Kidney epithelial cell (primary cell): ENCODE data around the gene KLHDC7A. TPM values are rescaled to one million over a fixed set of nuclear protein-coding genes. Genes with fewer than 3 reads are reported as not detected.

Source experiments
- DNase-seq: peaks from one replicate; pipeline ENCODE4 v3.0.0-alpha.2; 2010; ENCODE audit warnings: low read depth
- H3K27me3 ChIP-seq: 2 replicates; pipeline ENCODE4 v1.6.0; 2011; ENCODE audit warnings: low read length; ENCODE audit not compliant: control insufficient read depth, insufficient read depth
- H3K36me3 ChIP-seq: 2 replicates; pipeline ENCODE4 v1.5.1; 2011; ENCODE audit warnings: low read length; ENCODE audit not compliant: control insufficient read depth, insufficient read depth
- H3K4me3 ChIP-seq: 2 replicates; pipeline ENCODE4 v1.5.1; 2011; ENCODE audit warnings: low read depth, mild to moderate bottlenecking, control low read depth, low read length
- CTCF ChIP-seq: IDR thresholded peaks from 2 replicates; pipeline ENCODE4 v1.5.1; 2011; ENCODE audit warnings: mild to moderate bottlenecking, moderate library complexity, low read length, control low read depth, inconsistent platforms; ENCODE audit not compliant: insufficient read depth, poor library complexity, severe bottlenecking
- total RNA-seq: library from RNA; depleted of rRNA; stranded (reverse); fragments of >200 nt; gene quantifications from 2 replicates; pipeline ENCODE4 v1.2.3, GENCODE V29; 2015

The KLHDC7A gene
- total RNA-seq, 1 donor from 2014 or later, result 2.4 TPM

- TF ChIP-seq CTCF, result no peak
- Histone ChIP-seq H3K4me3 (no peak overlapping the region), H3K36me3 (no peaks in the 10 kb centered on the region), H3K27me3 (no peaks in the 10 kb centered on the region)
- no peak for DNase-seq
Measured at GRCh38 chr1:18446751-18447150, 34.0 kb upstream of the KLHDC7A start.

GRCh38 chr1:18447509-18448220 lies 33.1 kb upstream of the KLHDC7A start:
- Histone ChIP-seq H3K27me3 (no peaks in the 10 kb centered on the region), H3K36me3 (no peaks in the 10 kb centered on the region), H3K4me3 (no peak overlapping the region)
- TF ChIP-seq CTCF, result no peak
- DNase-seq, result no peak

GRCh38 chr1:18448889-18449288 lies 31.8 kb upstream of the KLHDC7A start:
- no peak for TF ChIP-seq CTCF
- Histone ChIP-seq H3K4me3 (no peak overlapping the region), H3K36me3 (no peaks in the 10 kb centered on the region), H3K27me3 (no peaks in the 10 kb centered on the region)
- DNase-seq, result no peak

- H3K4me3 ChIP-seq, result no peak overlapping the region
- no peak for DNase-seq
- no peaks in the 10 kb centered on the region for H3K27me3 ChIP-seq
- TF ChIP-seq CTCF, result no peak
- H3K36me3 ChIP-seq, result no peaks in the 10 kb centered on the region
Measured at GRCh38 chr1:18452550-18452949, 28.2 kb upstream of the KLHDC7A start.

- DNase-seq, result no peak
- no peak for TF ChIP-seq CTCF
- Histone ChIP-seq H3K36me3 (no peaks in the 10 kb centered on the region), H3K27me3 (no peaks in the 10 kb centered on the region), H3K4me3 (no peak overlapping the region)
Measured at GRCh38 chr1:18458133-18459092, 22.3 kb upstream of the KLHDC7A start.
